ENCODE measurements around the gene ETDA.
"Not testable (repeated sequence)": the region's sequence is repeated elsewhere in the genome, so short reads cannot be mapped to it uniquely, and the experiment has no call there.

Gene ETDA

DNA sequence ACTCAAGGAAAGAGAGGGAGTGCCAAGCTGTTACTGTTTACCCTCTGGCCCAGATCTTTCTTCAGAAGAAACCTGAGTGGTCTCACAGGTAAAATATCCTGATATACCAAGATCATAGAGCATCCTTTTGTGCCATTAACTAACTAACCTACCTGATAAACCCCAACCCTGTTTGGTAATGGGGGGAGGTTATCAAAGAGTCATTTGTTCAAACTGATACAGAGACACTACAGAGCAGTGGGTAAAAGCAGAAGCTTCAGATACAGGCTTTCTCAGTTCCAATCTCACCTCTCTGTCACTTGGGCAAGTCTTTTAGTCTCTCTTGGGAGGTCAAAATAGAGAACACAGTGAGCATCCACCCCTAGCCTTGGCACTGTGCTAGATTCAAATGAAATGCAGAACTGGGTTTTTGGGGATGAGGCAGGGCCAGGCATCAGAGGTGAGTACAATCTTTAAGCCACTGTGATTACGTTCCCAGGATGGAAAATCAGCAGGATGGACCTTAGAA is at the start of gene ETDA:
Gene ETDA, plus strand, starts transcription at position 51 of the 508 bp plus-strand sequence. CDS start 1,216 bp downstream, outside the sequence.
- DNase-seq = not testable (repeated sequence)

DNA sequence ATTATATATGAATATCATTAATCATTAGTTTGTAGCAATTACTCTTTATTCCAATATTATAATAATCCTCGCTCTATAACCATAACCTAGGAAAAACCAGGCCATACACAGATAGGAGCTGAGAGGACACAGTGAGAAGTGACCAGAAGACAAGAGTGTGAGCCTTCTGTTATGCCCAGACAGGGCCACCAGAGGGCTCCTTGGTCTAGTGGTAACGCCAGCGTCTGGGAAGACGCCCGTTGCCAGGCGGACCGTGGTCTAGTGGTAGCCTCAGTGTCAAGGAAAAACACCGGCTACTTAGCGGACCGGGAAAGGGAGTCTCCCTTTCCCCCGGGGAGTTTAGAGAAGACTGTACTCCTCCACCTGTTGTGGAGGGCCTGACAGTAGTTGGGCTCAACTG is 45.4 kb upstream of the ETDA start:
- not testable (repeated sequence) for DNase-seq

DNA sequence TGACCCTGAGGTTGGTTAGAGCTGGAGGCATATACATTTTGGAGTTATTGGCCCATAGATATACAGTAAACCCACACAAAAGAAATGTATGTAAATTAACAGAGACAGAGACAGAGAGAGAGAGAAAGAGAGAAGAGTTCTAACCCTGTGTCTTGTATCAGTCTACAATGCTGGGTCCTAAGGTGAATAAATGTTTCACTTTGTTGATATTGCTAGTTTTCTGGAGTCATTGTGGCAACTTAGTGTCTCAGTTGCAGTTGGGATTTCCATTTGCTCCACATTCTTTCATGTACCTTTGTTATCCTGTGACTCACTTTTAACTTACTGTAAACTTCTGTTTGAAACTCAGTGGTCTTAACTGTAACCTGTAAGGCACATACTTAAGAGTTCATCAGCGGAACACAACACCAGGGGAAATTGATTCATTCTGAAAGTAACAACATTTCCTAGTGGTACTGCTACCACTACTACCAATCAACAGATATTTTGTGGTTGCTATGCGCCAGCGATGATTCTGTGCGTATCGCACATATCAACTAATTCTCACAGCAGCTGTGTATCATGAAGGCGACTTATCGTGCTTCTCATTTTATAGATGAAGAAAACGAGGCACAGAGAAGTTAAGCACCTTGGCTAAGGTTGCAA is 38.5 kb upstream of the ETDA start:
- no peak for DNase-seq

GRCh38 chrX:135245989-135246388 is 5.9 kb upstream of the ETDA start:
- DNase-seq = not testable (repeated sequence)

GRCh38 chrX:135256087-135256684 is 4.3 kb downstream of the ETDA start:
- not testable (repeated sequence) for DNase-seq

GRCh38 chrX:135256923-135257322 is 5.1 kb downstream of the ETDA start:
- no peak for DNase-seq

DNA sequence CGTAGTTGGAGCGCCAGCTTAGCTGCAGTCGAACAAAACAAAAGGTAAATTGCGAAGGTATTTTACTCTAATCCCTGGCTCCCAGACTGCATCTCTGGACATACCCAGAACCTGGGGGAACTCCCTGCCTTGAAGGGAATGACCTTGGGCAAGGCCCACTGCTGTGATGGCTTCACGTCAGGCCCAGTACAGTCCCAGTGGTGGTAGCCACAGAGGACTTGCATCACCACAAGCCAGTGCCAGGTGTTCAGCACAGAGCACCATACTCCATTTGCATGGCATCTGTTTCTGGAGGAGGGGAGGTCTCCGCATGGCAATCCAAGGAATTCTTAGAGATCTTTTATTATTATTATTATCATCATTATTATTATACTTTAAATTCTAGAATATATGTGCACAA is 5.6 kb downstream of the ETDA start:
- DNase-seq = no peak

DNA sequence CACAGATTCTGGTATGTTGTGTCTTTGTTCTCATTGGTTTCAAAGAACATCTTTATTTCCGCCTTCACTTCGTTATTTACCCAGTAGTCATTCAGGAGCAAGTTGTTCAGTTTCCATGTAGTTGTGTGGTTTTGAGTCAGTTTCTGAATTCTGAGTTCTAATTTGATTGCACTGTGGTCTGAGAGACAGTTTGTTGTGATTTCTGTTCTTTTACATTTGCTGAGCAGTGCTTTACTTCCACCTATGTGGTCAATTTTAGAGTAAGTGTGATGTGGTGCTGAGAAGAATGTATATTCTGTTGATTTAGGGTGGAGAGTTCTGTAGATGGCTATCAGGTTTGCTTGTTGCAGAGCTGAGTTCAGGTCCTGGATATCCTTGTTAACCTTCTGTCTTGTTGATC is 9.1 kb downstream of the ETDA start:
- not testable (repeated sequence) for DNase-seq

GRCh38 chrX:135263376-135263775 is 11.5 kb downstream of the ETDA start:
- DNase-seq = not testable (repeated sequence)

- DNase-seq = no peak
Measured at GRCh38 chrX:135264206-135264605, 12.3 kb downstream of the ETDA start.

DNA sequence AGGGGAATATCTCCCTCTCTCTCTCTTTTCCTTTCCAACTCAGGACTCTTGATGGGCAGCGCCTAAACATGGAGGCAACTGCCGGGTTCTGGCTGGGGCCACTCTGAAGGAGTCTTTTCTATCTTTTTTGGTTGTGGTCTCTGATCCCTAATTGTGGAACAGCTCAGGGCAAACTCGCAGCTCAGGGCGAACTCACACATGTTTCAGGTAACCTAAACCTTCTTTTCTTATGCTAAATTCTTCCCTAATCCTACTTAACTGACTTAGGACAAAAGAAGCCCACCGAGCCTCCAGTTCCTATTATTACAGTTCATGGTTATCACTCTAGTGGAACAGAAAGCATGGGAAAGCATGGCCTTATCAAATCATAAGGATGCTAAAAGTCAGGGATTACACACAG is 21.3 kb downstream of the ETDA start:
- no peak for DNase-seq

DNA sequence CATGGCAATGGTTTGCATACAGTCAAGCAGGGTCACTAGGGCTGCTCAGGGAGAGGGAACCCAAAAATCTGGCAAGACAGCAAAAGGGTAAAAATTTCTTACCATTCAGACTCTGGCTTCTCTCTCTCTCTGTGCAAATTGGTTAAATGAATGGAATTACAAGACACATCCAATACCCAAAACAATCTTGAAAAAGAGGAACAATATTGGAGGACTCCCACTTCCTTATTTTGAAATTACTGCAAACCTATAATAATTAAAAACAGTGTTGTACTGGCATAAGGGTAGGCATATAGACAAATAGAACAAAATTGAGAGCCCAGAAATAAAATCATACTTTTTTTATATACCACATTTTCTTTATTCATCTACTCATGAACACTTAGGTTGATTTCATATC is 24.1 kb downstream of the ETDA start:
- DNase-seq = no peak

DNA sequence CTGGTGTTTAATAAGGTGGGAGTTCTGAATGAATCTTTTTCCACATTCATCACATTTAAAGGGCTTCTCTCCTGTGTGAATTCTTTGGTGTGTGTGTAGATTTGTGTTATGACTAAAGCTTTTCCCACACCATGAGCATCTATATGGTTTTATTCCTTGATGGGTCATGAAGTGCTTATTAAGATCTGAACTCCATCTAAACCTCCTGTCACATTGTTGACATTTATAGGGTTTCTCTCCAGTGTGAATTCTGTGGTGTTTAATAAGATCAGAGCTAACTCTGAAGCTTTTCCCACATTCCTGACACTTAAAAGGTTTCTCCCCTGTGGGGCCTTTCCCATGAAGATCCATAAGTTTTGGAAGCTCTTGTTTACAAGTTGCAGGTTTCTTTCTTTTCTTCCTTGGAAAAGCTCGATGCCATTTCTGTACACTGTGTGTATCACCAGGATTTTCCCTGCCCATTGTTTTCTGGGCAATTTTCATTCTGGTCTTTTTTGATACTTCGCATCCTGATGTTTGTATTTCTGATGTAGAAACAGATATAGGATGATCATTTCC is 35.5 kb downstream of the ETDA start:
- DNase-seq = no peak

DNA sequence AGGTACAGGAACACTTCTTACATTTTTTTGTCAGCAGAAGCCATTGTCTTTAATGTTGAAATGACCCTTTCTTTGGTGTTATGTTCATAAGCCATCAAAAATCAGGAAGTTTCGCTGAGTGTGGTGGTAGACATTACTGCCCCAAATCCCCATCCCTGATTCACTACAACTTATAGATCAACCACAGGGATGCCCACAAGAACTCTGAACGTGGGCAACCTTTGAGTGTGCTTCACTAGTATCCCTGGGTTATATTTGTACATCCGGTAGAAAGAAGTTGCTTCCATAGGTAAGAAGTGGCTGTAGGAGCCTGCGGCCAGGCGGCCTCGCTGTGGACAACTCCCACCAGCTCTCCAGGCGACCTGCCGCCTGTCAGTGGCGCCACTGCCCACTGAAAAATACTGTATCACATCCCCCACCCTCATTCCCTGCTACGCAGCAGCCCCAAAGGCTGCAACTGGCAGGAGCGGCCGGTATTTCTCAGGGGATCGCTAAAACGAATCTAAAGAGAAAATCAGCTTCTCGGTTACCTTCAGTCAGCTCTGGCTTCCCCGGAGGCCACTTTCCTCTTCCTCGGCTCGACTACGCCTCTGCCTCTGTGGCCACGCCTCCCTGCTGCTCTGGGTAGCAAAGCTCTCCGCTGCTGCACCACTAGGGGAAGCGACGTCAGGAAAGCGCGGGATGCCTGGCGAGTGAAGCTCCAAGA is 43.5 kb downstream of the ETDA start:
- no peak for DNase-seq

GRCh38 chrX:135295944-135296305 is 44.1 kb downstream of the ETDA start:
- DNase-seq = no peak

DNA sequence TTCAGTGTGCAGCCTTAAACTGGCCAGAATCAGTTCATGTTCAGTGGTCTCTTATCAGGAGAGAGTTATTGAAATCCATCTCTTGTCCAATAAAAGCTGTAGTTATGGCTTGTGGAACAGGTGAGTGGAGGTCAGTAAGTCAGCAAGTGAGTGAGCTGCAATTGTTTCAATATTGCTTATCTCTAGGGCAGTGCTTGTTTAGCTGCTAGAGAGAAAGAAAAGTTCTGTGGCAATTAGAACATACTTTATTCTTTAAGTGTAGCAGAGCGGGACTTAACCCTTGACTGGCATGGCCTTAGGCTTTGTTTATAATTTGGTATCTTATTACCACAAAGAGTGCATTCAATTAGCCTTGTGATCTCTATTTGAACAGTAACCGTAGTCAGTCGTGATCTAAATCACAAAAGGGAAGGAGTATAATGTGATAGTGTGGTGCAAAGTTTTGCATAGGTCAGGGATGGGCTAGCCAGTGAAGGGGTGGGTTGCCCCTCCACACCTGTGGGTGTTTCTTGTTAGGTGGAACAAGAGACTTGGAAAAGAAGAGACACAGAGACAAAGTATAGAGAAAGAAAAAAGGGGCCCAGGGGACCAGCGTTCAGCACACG is 50.5 kb downstream of the ETDA start:
- no peak for DNase-seq
